H1 (cell line): ENCODE measurements around the gene SLC1A1. TPM values are rescaled to one million over a fixed set of nuclear protein-coding genes. Genes with fewer than 3 reads are reported as not detected.

ENCODE experiments used
- CTCF ChIA-PET: fragments of 300-600 bp; sonication (Branson Sonifier 250); formaldehyde crosslinking; loops from one replicate; lab custom pipeline; 2021; ENCODE audit not compliant: partially characterized antibody; lab: Charles Lee
- POLR2A ChIA-PET: fragments of 300-600 bp; sonication (Branson Sonifier 250); formaldehyde crosslinking; loops from one replicate; lab custom pipeline; 2021; ENCODE audit warnings: inconsistent platforms; ENCODE audit not compliant: partially characterized antibody; lab: Charles Lee
- DNase-seq, 2 experiments: peaks; one replicate each; pipeline versions ENCODE4 v3.0.0 to v3.0.0-alpha.2; 2010 to 2022; ENCODE audit warnings: low spot score in 2 of 2, low read depth in 1 of 2, mixed read lengths in 1 of 2
- FAIRE-seq: peaks from 2 replicates; lab custom pipeline; 2011; peaks lifted over from hg19 to GRCh38; lab: Jason Lieb, UNC
- H2AFZ ChIP-seq: 2 replicates; pipeline ENCODE4 v1.8.1; 2012; ENCODE audit warnings: low read length, inconsistent platforms
- H2AK5ac ChIP-seq: 2 replicates; pipeline ENCODE4 v1.6.1; 2013; ENCODE audit warnings: low read depth, low read length
- H2BK120ac ChIP-seq: replicated peaks from 2 replicates; pipeline ENCODE3; 2013; ENCODE audit warnings: low read depth, low read length, inconsistent platforms
- H2BK12ac ChIP-seq: 2 replicates; pipeline ENCODE4 v1.6.1; 2013; ENCODE audit warnings: low read depth, low read length
- H2BK15ac ChIP-seq: 2 replicates; pipeline ENCODE4 v1.6.1; 2013; ENCODE audit warnings: low read length
- H2BK20ac ChIP-seq: 2 replicates; pipeline ENCODE4 v1.6.1; 2013; ENCODE audit warnings: low read length
- H2BK5ac ChIP-seq: 2 replicates; pipeline ENCODE4 v1.6.1; 2013; ENCODE audit warnings: low read depth, low read length
- H3K14ac ChIP-seq: 2 replicates; pipeline ENCODE4 v1.6.1; 2013; ENCODE audit warnings: inconsistent platforms; ENCODE audit not compliant: insufficient read length
- H3K18ac ChIP-seq: 2 replicates; pipeline ENCODE4 v1.6.1; 2013; ENCODE audit warnings: low read length; ENCODE audit errors: extremely low read depth
- H3K23ac ChIP-seq: 2 replicates; pipeline ENCODE4 v1.6.1; 2013; ENCODE audit warnings: inconsistent platforms; ENCODE audit not compliant: insufficient read length
- H3K23me2 ChIP-seq: 2 replicates; pipeline ENCODE4 v1.6.1; 2013; ENCODE audit warnings: low read depth, low read length
- H3K27ac ChIP-seq: 2 replicates; pipeline ENCODE4 v1.6.1; 2011; ENCODE audit warnings: low read depth, low read length, inconsistent platforms
- H3K27me3 ChIP-seq, 4 experiments: replicated peaks in 1 of 4; 1 replicate in 1 of 4; 2 replicates in 3 of 4; pipeline versions ENCODE4 v1.6.1 to v1.8.1; 2011 to 2013; ENCODE audit warnings: low read length in 3 of 4, mild to moderate bottlenecking in 3 of 4, inconsistent platforms in 2 of 4, mixed read lengths in 2 of 4, moderate library complexity in 1 of 4; ENCODE audit not compliant: control insufficient read depth in 3 of 4, insufficient read depth in 3 of 4; ENCODE audit errors: extremely low read depth in 1 of 4
- H3K36me3 ChIP-seq, 4 experiments: 2 replicates each; pipeline versions ENCODE4 v1.6.1 to v1.8.1; 2011 to 2013; ENCODE audit warnings: mild to moderate bottlenecking in 4 of 4, low read length in 3 of 4, moderate library complexity in 2 of 4, control low read depth in 1 of 4, inconsistent platforms in 1 of 4; ENCODE audit not compliant: insufficient read depth in 4 of 4, control insufficient read depth in 2 of 4
- H3K4ac ChIP-seq: replicated peaks from 2 replicates; pipeline ENCODE3; 2013; ENCODE audit warnings: low read length, low read depth, mixed read lengths, inconsistent platforms; ENCODE audit not compliant: insufficient read length
- H3K4me1 ChIP-seq, 4 experiments: replicated peaks in 1 of 4; 1 replicate in 1 of 4; 2 replicates in 3 of 4; pipeline versions ENCODE4 v1.6.1 to v1.8.1; 2011 to 2013; ENCODE audit warnings: low read length in 3 of 4, inconsistent platforms in 2 of 4, mixed read lengths in 1 of 4; ENCODE audit not compliant: insufficient read depth in 4 of 4, control insufficient read depth in 3 of 4
- H3K4me2 ChIP-seq, 2 experiments: 2 replicates each; pipeline versions ENCODE4 v1.6.1 to v1.8.1; 2011 to 2013; ENCODE audit warnings: low read depth in 2 of 2, low read length in 2 of 2, control low read depth in 1 of 2, inconsistent platforms in 1 of 2, mild to moderate bottlenecking in 1 of 2; ENCODE audit not compliant: insufficient read depth in 1 of 2
- H3K4me3 ChIP-seq, 4 experiments: fragments of 200-600, 300-600 bp in 1 of 4; sonication (generic), shearing (Covaris generic), sonication (Bioruptor Twin) in 1 of 4; 2 replicates each; pipeline versions ENCODE4 v1.5.1 to v1.8.1; 2011 to 2016; ENCODE audit warnings: low read length in 4 of 4, low read depth in 3 of 4, control low read depth in 2 of 4, inconsistent platforms in 2 of 4, mild to moderate bottlenecking in 2 of 4, mixed read lengths in 1 of 4, moderate library complexity in 1 of 4; ENCODE audit not compliant: insufficient read depth in 2 of 4; ENCODE audit errors: extremely low read depth in 1 of 4
- H3K56ac ChIP-seq: replicated peaks from 2 replicates; pipeline ENCODE3; 2013; ENCODE audit warnings: low read depth, mild to moderate bottlenecking, mixed read lengths, low read length, inconsistent platforms; ENCODE audit not compliant: insufficient read length
- H3K79me1 ChIP-seq: 2 replicates; pipeline ENCODE4 v1.6.1; 2013; ENCODE audit warnings: low read depth, low read length, control low read depth
- H3K79me2 ChIP-seq, 2 experiments: 2 replicates each; pipeline versions ENCODE4 v1.6.1 to v1.8.1; 2012 to 2013; ENCODE audit warnings: low read length in 2 of 2, mild to moderate bottlenecking in 2 of 2, inconsistent platforms in 1 of 2; ENCODE audit not compliant: insufficient read depth in 2 of 2, control insufficient read depth in 1 of 2
- H3K9ac ChIP-seq, 4 experiments: replicated peaks in 1 of 4; 1 replicate in 1 of 4; 2 replicates in 3 of 4; pipeline versions ENCODE4 v1.6.1 to v1.8.1; 2011 to 2013; ENCODE audit warnings: low read depth in 3 of 4, low read length in 3 of 4, control low read depth in 2 of 4, mild to moderate bottlenecking in 2 of 4, moderate library complexity in 2 of 4, inconsistent platforms in 1 of 4; ENCODE audit errors: extremely low read depth in 1 of 4
- H3K9me3 ChIP-seq, 2 experiments: 2 replicates each; pipeline versions ENCODE4 v1.6.1 to v1.8.1; 2012 to 2013; ENCODE audit warnings: mild to moderate bottlenecking in 2 of 2, moderate library complexity in 2 of 2, control low read depth in 1 of 2, inconsistent platforms in 1 of 2, low read depth in 1 of 2, low read length in 1 of 2, mixed read lengths in 1 of 2; ENCODE audit not compliant: insufficient read depth in 2 of 2
- H4K20me1 ChIP-seq, 2 experiments: replicated peaks in 1 of 2; 2 replicates each; pipeline versions ENCODE3 to v1.8.1; 2011 to 2013; ENCODE audit warnings: inconsistent platforms in 2 of 2, low read length in 2 of 2, mild to moderate bottlenecking in 1 of 2; ENCODE audit not compliant: insufficient read depth in 2 of 2, control insufficient read depth in 1 of 2
- H4K5ac ChIP-seq: 2 replicates; pipeline ENCODE4 v1.6.1; 2013; ENCODE audit warnings: low read length, low read depth, mixed read lengths, inconsistent platforms; ENCODE audit not compliant: insufficient read length
- H4K8ac ChIP-seq: 2 replicates; pipeline ENCODE4 v1.8.0; 2013; ENCODE audit warnings: mild to moderate bottlenecking, moderate library complexity, low read length, inconsistent platforms; ENCODE audit not compliant: insufficient read depth; ENCODE audit errors: extremely low read depth
- H4K91ac ChIP-seq: replicated peaks from 2 replicates; pipeline ENCODE3; 2013; ENCODE audit warnings: low read length, mixed read lengths, inconsistent platforms; ENCODE audit not compliant: insufficient read length
- EZH2 ChIP-seq: fragments of 200-600 bp; sonication (generic); IDR thresholded peaks from 2 replicates; pipeline ENCODE4 v1.7.1; 2012; ENCODE audit warnings: low read depth, mild to moderate bottlenecking, moderate library complexity, low read length, inconsistent platforms; ENCODE audit not compliant: severe bottlenecking
- RAD21 ChIP-seq, 2 experiments: IDR thresholded peaks in 1 of 2; conservative IDR thresholded peaks in 1 of 2; 2 replicates each; pipeline ENCODE4 v1.6.1; 2011; ENCODE audit warnings: low read depth in 2 of 2, low read length in 2 of 2, improper control_type of control experiment in 1 of 2, inconsistent platforms in 1 of 2, mild to moderate bottlenecking in 1 of 2, moderate library complexity in 1 of 2
- SUZ12 ChIP-seq: fragments of 200-600 bp; sonication (generic); IDR thresholded peaks from 2 replicates; pipeline ENCODE4 v1.6.1; 2012; ENCODE audit warnings: mild to moderate bottlenecking, inconsistent platforms, low read length, moderate library complexity, mixed read lengths
- WGBS, 2 experiments: shearing (Covaris generic) in 1 of 2; methylation state at CpG; one replicate each; pipeline versions ENCODE4 v1.1.6 to v1.1.7; 2013 to 2015; ENCODE audit warnings: low lambda C conversion rate in 2 of 2, mixed read lengths in 2 of 2, inconsistent platforms in 1 of 2, low coverage in 1 of 2, missing lambda C conversion rate in 1 of 2; ENCODE audit not compliant: insufficient replicate concordance in 2 of 2, insufficient coverage in 1 of 2, insufficient read length in 1 of 2; ENCODE audit errors: extremely low coverage in 1 of 2, missing lambda C conversion rate in 1 of 2; 5-methylcytosine and 5-hydroxymethylcytosine counted together
- polyA plus RNA-seq, 7 experiments: library from polyadenylated mRNA; depleted of rRNA in 3 of 7; stranded (reverse) in 5 of 7; unstranded in 2 of 7; fragments of >200 nt in 5 of 7; fragments of 200-250 nt in 2 of 7; gene quantifications; 1 replicate in 5 of 7; 2 replicates in 1 of 7; 4 replicates in 1 of 7; pipeline versions ENCODE4 v1.2.1 to v1.2.3, GENCODE V29; 2011 to 2013; ENCODE audit warnings: missing spikeins in 2 of 7, mixed read lengths in 2 of 7
- total RNA-seq: library from RNA; stranded (reverse); fragmentation: NEBNext Ultra II Directional; extraction: Animal tissue kit (Norgen Biotek cat#: 25700); gene quantifications from 2 replicates; pipeline ENCODE4 v1.2.1, GENCODE V29; 2021

SLC1A1 gene
- total and polyA plus RNA-seq, 2 of the 8 experiments (the other 6 are each of a cell fraction or from before 2014, with no cell fraction given), result 4.7 to 11.7 TPM

GRCh38 chr9:4494806-4495205, 4.5 kb downstream of the SLC1A1 start:
- H3K4me1 ChIP-seq, result peaks cover 0 to 10% (median 0%) of the 10 kb centered on the region in 4 experiments; a peak in 5 of 7 replicates
- CTCF ChIA-PET, result interaction anchor here (0.7 to 1.7 kb wide), 2 partner anchors 13 to 54 kb away, joined by 3 read pairs; no protein-coding TSS in a partner anchor
- no peak for TF ChIP-seq EZH2
- no peak for TF ChIP-seq SUZ12
- TF ChIP-seq RAD21 (IDR thresholded peaks at IDR 0.05 in 1 of 2, conservative IDR thresholded peaks at IDR 0.05 in 1 of 2; ENCODE audit: low read depth in 2 of 2, low read length in 2 of 2), result no peak

More at GRCh38 chr9:4494806-4495205, 4.5 kb downstream of the SLC1A1 start:
- Histone ChIP-seq H3K23ac (no peak overlapping the region), H3K27ac (no peak overlapping the region), H3K4ac (no peak overlapping the region), H2BK12ac (no peak overlapping the region), H4K8ac (no peak overlapping the region), H4K91ac (no peak overlapping the region), H3K23me2 (peaks cover 16% of the 10 kb centered on the region; the same call in 1 of the 2 replicates), H2AK5ac (no peak overlapping the region), H3K9me3 (no peaks in the 10 kb centered on the region), H3K79me2 (no peaks in the 10 kb centered on the region), H2BK120ac (no peak overlapping the region), H2BK20ac (no peak overlapping the region), H2BK15ac (no peak overlapping the region), H2AFZ (no peak overlapping the region), H3K4me2 (no peak overlapping the region), H3K27me3 (peaks cover 0 to 15% (median 10%) of the 10 kb centered on the region in 4 experiments; a peak in 5 of 7 replicates), H3K14ac (no peak overlapping the region), H2BK5ac (no peak overlapping the region), H3K18ac (no peak overlapping the region), H4K20me1 (no peaks in the 10 kb centered on the region), H3K56ac (no peak overlapping the region), H3K9ac (no peak overlapping the region), H4K5ac (no peak overlapping the region), H3K4me3 (no peak overlapping the region), H3K79me1 (no peaks in the 10 kb centered on the region), H3K36me3 (no peaks in the 10 kb centered on the region)
- no peak for DNase-seq
- no peak for FAIRE-seq
- POLR2A ChIA-PET, result no interaction called here
- 83% methylated on average over 7 of the region's 7 CpGs; no CpG with 5 or more reads in 1 of the 2 experiments for WGBS, 2 experiments
